ENCODE data around the gene ASS1. TPM values are rescaled to one million over a fixed set of nuclear protein-coding genes. Genes with fewer than 3 reads are reported as not detected.

Gene ASS1
- polyA plus RNA-seq, 3 donors = 329 to 346 (median 337) TPM

- no peak for DNase-seq
These were observed 23.8 kb downstream of the ASS1 start for GRCh38 chr9:130468566-130468965.

DNA sequence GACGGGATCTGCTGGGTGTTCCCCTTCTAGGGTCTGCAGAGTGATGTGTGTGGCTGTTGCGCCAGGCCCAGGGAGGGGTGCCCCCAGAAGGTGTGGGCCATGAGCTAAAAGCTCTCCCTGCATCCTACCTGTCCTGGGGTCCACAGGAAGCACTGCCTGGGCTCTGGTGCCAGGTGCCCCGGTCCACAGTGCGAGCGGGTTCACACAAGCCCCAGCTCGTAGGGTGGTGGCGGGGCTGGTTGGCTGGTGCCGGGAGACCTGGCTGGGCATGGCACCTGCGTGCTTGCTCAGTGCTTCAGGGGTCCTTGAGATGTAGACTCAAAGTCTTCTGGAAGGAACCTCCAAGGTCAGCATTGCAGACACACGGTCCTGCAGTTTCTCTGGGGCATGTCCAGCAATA, 25.5 kb downstream of the ASS1 start:
- DNase-seq = no peak

GRCh38 chr9:130470950-130471349, 26.2 kb downstream of the ASS1 start:
- no peak for DNase-seq

GRCh38 chr9:130471411-130472183, 26.8 kb downstream of the ASS1 start:
- DNase-seq = no peak

DNA sequence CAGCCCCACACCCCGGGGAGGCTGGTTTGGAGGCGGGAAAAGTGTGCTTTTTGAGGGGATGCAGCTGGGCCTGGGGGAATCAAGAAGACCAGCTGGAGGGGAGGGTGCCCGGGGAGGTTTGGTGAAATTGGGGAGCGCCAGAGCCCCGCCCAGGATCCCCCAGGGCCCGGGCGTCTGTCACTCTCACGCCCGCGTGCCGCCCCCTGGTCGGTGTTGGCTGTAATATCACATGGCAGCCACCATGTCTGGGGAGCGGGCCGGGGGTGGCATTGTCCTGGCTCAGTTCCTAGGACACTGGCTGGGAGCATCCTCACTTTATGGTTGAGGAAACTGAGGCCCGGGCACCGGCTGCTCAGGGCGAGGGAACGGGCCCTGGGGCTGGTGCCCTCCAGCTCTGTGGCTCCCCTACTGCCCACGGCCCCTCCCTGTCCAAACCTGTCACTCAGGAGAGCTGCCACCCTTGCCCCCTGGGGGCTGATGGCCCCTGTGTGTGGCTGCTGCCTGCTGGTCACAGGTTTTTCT, 27.5 kb downstream of the ASS1 start:
- no peak for DNase-seq

- no peak for DNase-seq
These were observed 28.2 kb downstream of the ASS1 start for GRCh38 chr9:130473009-130473408.

- no peak for DNase-seq
These were observed 28.8 kb downstream of the ASS1 start for GRCh38 chr9:130473566-130473965.

DNA sequence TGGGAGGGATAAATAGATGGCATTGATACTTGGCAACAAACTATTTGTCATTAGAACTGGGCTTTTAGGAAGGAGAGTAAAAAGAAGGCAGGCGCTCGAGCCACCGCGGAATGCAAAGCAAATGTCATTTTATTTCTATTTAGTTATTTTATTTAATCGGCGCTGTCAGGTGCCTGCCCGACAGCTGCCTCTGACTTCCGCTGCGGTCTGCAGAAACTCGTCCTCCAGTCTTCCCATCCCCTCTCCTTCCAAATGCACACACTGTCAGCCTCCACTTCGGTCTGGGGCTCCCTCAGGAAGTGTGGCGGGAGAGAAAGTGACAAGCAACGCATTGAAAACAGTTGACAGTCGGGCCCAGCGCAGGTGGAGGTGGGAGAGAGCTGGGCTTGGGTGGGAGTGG, 29.3 kb downstream of the ASS1 start:
- DNase-seq = no peak

DNA sequence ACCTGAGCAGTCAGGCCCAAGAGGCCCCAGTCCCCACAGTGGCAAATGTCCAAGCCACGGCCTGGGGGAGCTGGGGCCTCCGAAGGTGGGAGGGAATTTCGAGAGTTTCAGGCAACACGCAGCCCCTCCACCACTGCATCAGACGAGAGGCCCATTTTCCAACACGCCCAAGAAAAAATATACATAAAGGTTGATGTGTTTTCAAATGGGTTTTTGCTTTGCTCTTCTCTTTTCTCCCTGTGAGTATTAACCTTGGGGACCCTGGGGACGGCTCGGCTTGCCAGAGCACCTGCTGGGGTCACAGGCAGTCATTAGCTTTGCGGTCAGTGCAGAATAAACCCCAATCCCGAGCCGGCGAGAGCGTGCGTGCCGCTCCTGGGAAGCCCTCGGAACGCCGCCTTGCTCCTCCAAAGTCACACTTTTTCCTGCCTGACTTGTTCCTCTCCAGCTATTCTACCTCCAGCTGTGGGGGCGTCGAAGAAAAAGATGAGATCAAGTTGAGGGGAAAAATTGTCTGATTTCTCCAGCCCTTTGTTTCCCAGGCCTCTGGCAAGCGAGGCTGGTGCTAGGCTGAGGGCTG, 31.5 kb downstream of the ASS1 start:
- no peak for DNase-seq

GRCh38 chr9:130477564-130477963, 32.8 kb downstream of the ASS1 start:
- DNase-seq = no peak

DNA sequence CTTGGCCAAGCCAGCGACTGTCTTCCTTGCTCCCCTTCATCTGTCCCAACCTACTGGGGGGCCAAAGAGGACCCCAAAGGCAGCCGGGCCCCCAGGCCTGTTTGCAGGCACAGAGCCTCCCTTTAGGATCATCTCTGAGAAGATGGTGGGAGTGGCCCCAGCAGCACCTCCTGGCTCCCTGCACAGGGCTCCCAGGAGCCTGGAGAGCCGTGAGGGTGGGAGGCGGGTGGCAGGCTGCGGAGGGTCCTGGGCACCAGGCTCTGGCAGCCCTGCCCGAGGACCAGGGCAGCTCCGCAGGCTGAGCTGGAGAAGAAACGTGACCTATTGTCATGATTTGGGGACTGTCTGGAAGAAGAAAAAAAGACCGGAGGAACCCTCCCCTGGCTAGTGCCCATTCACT, 33.4 kb downstream of the ASS1 start:
- no peak for DNase-seq

DNA sequence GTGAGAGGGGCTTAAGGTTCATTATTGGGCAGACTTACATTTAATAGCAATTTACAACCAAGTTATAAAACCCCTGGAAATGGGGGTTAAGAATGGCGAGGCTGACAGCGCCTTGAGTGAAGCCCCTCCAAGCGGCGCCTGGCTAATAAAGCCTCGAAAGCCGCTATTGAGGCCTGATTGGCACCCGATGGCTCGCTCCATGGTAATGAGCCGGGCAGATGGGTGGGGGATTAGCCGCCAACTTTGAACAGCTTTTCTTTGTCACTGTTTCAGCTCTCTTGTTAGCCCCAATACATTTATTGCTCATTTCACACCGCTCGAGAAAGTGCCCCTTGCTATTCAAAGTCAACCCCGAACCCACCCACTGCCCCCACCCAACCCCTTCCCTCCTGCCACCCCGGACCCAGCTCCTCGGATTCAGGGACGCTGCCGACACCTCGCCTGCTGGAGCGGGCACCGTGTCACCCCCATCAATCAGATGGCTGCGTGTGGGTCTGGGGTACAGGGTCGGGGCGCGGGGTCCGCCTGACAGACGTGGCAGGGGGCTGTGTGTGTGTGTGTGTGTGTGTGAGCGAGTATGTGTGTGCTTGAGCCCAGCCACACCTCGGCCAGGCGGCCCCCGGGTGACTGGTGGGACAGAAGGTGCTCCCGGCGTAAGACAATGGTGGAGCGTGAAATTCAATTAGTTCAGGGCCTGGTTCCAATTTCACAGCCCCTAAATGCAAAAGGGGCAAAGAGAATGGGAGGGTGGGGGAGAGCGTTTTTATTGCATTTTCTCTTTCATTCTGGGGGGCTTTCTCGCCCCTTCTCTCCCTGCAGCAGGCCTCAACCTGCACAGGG, 34.2 kb downstream of the ASS1 start:
- no peak for DNase-seq

DNA sequence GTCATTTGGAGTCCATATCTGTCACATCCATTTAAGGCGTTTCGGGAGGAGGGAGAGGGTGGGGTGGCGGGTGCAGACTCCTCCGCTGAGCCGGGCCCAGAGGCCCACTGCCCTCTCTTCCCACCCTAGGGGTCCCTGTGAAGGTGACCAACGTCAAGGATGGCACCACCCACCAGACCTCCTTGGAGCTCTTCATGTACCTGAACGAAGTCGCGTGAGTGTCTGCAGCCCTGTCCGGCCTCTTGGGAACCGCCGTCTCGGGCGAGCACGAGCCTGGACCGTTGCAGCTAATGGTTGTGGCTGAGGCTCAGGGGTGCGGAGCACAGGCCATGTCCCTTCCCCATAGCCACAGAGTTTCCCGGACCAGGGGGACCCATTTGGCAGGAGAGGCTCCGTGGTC, 34.8 kb downstream of the ASS1 start:
- no peak for DNase-seq

DNA sequence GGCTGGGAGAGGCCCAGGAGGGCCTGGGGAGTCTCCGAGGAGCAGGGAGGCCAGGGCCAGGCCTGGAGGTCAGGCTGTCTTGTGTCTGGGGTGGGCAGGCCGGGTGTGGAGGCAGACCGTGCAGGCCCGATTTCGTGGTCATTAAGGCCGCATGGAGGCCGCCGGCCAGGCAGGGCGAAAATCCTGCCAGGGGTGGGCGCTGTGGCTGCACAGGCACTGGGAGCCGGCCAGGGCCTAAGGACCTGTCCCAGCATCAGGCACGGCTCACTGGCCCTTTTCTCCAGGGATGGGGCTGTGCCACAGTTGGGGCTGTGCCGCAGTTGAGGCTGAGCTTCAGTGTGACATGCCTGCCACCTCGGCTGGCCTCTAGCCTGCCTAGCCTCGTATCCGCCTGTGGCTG, 35.9 kb downstream of the ASS1 start:
- no peak for DNase-seq

DNA sequence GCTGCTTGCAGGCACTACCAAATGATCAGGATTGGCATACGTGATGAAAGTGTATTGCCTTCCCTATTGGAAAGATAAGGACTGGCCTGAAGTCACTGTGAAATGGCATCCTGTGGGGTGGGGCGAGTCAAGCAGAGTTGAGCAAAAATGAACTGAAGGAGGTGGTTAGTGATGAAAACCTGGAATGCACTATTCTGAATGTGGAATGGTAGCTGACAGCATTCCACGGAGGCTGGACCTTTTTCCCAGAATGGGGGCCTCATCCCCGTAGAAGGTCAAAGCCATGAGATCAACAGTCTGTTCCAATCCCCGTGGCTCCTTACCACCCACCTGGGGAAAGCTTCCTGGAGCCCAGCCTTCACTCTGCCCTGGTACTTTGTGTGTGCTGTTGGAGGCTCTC, 37.7 kb downstream of the ASS1 start:
- DNase-seq = no peak

DNA sequence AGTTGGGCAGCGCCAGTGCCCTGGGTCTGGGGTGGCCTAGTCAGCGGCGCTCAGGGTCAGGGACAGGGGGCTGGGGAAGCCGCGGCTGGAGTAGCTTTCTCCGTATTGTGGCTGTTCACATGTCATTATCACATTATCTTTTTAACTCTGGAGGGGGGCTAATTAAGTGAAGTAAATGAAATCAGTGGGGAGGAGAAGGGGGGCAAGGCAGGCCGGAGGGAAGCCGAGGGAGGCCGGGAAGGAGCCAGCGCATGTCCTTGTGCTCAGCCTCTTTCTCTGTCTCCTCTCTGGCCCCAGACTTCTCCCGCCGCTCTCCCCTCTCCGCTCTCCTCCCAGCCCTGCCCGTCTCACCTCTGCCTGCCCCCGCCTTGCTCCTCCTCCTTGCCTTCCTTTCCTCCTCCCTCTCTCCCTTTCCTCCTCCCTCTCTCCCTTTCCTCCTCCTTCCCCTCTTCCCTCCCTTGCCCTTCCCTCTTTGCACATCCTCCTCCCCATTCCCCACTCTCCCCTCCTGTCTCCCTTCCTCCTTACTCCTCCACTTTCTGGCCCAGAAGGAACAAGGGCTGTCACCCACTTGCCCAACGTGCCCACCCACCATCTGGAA, 38.7 kb downstream of the ASS1 start:
- no peak for DNase-seq

GRCh38 chr9:130484362-130485072, 39.8 kb downstream of the ASS1 start:
- no peak for DNase-seq

- no peak for DNase-seq
These were observed 41.3 kb downstream of the ASS1 start for GRCh38 chr9:130486103-130486502.

- DNase-seq = no peak
These were observed 42.7 kb downstream of the ASS1 start for GRCh38 chr9:130487500-130487899.

DNA sequence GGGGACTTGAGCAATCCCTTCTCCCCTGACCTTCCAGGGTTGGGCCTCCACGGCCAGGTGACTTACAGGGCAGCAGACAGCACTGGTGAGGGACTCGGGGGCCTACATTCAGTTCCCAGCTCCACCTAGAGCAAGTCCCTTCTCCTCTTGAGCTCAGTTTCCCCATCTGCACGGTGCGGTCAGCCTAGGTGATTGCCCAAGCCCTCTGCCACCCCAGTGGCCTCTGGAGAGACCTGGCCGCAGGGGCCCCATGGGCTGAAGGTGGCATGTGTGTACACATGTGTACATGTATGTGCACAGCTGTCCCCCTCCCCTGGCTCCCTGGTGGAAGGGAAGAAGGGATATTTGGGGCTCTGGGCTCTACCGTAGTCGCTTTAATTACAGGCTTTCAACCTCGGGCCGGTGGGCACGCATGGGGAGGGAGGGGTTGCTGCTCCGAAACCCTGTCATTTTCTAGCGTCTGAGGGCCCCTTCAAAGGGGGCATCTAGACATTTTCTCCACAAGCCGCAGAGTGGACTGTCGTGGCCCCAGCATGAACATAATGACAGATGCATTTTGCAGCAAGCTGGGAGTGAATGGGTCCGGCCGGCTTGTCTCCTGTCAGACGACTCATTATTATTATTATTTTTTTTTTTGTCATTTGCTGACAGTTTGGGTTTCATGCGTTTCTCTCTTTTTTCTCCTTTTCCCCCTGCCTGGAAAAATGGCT, 44.0 kb downstream of the ASS1 start:
- DNase-seq = no peak

DNA sequence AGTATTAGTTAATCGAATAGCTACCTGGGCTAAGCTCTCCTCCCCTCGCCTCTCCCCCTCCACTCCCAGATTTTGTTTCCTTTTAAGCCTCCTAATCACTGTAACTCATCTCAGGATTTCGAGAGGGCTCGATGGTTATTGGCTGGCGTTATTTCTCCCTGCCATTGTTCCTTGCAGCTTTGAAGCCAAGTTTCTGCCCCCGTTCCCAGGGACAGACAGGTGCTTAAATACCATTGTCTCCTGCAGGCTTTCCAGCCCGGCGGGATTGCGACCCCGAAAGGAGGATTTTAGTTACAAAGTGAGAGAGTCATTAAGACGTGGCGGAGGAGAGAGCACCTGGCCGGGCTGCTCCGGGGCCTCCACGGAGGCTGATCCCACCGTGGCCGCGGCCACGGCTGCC, 46.2 kb downstream of the ASS1 start:
- DNase-seq = no peak

Data from renal pelvis (tissue), 4 donors.